Mesodermal cell (in vitro differentiated cells): ENCODE measurements around the gene CLBA1.

ENCODE experiments used
- H3K27ac ChIP-seq: 2 replicates; pipeline ENCODE4 v1.7.0; 2013; ENCODE audit warnings: mild to moderate bottlenecking, low read depth, low read length, moderate library complexity; ENCODE audit not compliant: severe bottlenecking
- H3K36me3 ChIP-seq: 2 replicates; pipeline ENCODE4 v1.7.1; 2013; ENCODE audit warnings: mild to moderate bottlenecking, low read length, moderate library complexity; ENCODE audit not compliant: control insufficient read depth, insufficient read depth
- H3K4me1 ChIP-seq: one replicate; pipeline ENCODE4 v1.7.1; 2013; ENCODE audit warnings: mild to moderate bottlenecking, low read length; ENCODE audit not compliant: insufficient read depth, control insufficient read depth, poor library complexity, severe bottlenecking
- H3K4me3 ChIP-seq: 2 replicates; pipeline ENCODE4 v1.7.0; 2013; ENCODE audit warnings: low read length, control low read depth, mild to moderate bottlenecking; ENCODE audit not compliant: insufficient read depth, poor library complexity, severe bottlenecking; ENCODE audit errors: extremely low read depth
- H3K9me3 ChIP-seq: 2 replicates; pipeline ENCODE4 v1.7.1; 2013; ENCODE audit warnings: mild to moderate bottlenecking, low read length, moderate library complexity; ENCODE audit not compliant: control insufficient read depth
- WGBS, 2 experiments: methylation state at CpG; one replicate each; pipeline ENCODE4 v1.1.5; 2013; ENCODE audit warnings: missing lambda C conversion rate in 2 of 2; ENCODE audit not compliant: insufficient coverage in 2 of 2; 5-methylcytosine and 5-hydroxymethylcytosine counted together

CLBA1 gene

DNA sequence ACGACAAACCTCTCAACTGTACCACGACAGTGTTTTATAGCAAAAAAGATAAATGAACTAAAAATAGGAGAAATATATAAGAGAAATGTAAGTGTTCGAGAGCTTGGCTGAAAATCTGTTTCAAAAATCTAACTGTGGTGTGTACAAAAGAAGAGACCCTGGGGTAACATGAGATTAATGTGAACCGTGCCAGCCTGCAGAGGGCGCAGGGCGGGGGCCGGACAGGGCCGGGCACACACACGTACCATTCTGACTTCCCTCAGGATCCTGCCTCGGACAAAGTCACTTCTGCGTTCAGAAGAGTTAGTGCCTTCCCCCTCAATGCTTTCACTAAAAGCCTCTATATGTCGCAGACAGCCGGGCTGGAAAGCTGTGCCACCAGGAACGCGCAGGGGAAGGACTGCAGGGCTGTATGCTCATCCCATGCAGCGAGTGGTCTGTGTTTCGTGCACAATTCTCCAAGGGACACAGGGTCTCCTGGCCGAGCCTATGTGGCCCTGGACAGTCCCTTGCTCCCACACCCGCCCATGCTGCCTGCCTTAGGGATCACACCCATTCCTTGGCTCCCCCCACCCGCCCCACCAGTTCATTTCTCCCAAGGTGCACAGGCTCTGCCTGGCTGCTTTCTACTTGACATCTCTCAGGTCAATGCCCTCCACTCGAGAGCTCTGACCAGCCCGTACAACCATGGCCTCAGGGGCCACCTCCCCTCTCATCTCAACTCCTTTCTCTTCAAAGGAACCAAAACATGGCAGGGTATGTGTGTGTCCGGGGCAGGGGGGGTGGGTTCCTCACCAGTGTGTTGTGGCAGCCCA, 26.8 kb downstream of the CLBA1 start:
- Histone ChIP-seq H3K4me3 (no peak overlapping the region), H3K9me3 (no peaks in the 10 kb centered on the region), H3K27ac (no peak overlapping the region), H3K36me3 (peaks cover 83% of the 10 kb centered on the region), H3K4me1 (peaks cover 16% of the 10 kb centered on the region)
- WGBS, 2 experiments, result 94 to 96% methylated on average over 14 to 19 of the region's 23 CpGs

DNA sequence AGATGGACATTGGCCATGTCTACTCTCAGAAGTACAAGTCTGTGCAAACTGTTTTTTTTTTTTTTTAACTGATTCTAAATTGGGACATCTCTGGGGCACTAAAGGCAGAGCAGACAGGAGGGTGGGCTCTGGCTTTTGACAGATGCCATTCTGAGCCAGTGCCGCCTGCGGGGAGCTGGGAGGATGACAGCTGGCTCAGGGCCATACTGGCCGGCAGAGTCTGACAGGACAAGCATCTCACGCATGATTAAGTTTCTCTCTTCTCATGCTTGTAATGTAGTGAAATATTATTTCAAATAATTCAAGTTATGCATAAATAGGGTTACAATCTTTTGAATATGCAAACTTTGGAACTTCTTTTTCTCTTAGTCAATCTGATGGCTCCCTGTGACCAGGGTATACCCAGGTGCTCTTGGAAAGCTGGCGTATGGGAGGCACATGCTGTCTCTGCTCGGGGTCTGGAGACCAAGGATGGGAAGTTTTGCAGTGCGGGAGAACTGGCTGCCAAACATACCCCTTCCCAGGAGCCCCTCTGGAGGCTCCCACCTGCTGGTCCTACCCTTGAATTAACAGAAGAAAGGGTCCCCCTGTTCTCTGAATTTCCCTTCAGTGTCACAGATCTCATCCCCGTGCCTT, 27.7 kb downstream of the CLBA1 start:
- Histone ChIP-seq H3K4me1 (peaks cover 23% of the 10 kb centered on the region), H3K27ac (no peak overlapping the region), H3K36me3 (peaks cover 82% of the 10 kb centered on the region), H3K4me3 (no peak overlapping the region), H3K9me3 (no peaks in the 10 kb centered on the region)
- WGBS, 2 experiments, result 80 to 92% methylated on average over 5 to 6 of the region's 8 CpGs

DNA sequence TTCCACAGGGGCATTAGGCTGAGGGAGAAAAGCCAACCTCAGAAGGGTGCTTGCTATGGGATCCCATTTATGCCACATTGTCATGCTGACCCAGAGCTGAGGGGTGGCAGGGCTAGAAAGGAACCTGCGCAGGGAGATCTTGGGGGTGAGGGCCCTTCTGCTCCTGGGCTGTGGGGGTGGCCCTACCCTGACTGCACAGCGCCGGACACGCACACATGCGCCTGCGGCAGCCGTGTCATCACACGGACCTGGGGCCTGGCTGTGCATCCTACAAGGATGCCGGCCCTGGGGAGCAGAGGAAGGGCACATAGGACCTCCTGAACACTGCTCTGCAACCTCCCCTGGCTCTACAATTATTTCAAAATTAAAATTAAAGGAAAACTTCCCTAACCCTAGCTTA, 28.4 kb downstream of the CLBA1 start:
- WGBS, 2 experiments, result 96 to 98% methylated on average over 9 of the region's 9 CpGs
- Histone ChIP-seq H3K27ac (no peak overlapping the region), H3K4me3 (no peak overlapping the region), H3K4me1 (peaks cover 30% of the 10 kb centered on the region), H3K9me3 (no peaks in the 10 kb centered on the region), H3K36me3 (peaks cover 81% of the 10 kb centered on the region)

DNA sequence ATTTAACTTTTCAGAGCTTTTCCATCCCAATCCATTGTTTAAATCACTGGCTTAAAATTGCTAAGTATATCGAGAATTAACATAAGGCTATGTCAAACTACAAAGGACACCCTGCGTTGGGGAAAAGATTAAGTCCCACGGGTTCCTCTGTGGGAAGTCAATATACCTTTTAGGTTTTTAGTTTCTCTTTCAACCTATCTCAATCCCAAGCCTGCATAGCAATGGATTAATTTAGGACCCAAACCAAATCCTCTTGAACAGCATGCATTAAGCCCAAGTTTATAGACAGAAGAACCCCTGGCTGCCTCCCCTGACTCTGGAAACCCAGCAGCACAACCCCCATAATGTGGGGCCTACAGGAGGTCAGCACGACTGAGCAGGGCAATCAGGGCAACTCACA, 29.0 kb downstream of the CLBA1 start:
- WGBS, 2 experiments, result 81 to 83% methylated on average over 3 to 4 of the region's 4 CpGs

DNA sequence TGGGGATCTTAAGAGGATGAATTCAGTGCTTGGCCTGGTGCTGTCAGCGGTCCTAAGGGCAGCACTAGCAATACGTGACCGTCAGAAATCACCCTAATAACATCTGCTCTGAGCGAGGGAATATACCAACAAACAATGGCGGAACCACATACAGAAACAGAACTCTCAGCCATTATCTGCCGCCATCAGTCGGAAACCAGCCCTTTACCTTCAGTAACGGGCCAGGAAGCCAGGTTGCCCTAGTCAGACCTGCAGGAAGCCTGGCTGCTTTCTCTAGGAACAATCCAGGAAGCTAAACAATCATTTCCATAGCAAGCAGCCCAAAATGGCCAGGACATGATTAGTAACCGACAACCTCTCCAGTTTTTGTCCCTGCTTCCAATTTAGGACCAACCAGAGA, 29.7 kb downstream of the CLBA1 start:
- peaks cover 73% of the 10 kb centered on the region for H3K36me3 ChIP-seq

More for the DNA sequence above, 29.0 kb downstream of the CLBA1 start:
- Histone ChIP-seq H3K27ac (no peak overlapping the region), H3K4me3 (no peak overlapping the region), H3K36me3 (peaks cover 79% of the 10 kb centered on the region), H3K9me3 (no peaks in the 10 kb centered on the region), H3K4me1 (peaks cover 34% of the 10 kb centered on the region)

DNA sequence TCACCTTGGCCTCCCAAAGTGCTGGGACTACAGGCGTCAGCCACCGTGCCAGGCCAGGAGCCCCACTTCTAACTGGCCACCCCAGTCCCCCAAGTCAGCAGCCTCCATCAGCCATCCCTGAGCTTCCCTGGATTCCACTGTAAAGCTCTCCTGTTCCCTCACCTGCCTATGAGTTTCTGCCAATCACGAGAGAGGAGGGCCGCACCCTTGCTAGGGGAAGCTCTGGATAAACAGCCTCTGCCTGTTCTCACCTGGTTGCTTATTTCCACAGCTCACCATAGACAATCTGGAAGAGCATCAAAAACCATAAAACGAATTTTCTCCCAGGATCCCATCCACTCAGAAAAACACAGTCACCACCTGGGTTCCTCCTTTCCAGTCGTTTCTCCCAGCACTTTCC, 30.3 kb downstream of the CLBA1 start:
- 96 to 97% methylated on average over 5 of the region's 6 CpGs for WGBS, 2 experiments
- H3K4me1 ChIP-seq, result peaks cover 34% of the 10 kb centered on the region
- H3K27ac ChIP-seq, result no peak overlapping the region
- no peak overlapping the region for H3K4me3 ChIP-seq
- no peaks in the 10 kb centered on the region for H3K9me3 ChIP-seq
- peaks cover 66% of the 10 kb centered on the region for H3K36me3 ChIP-seq

More for the DNA sequence above, 29.7 kb downstream of the CLBA1 start:
- H3K27ac ChIP-seq, result no peak overlapping the region
- peaks cover 34% of the 10 kb centered on the region for H3K4me1 ChIP-seq
- no peak overlapping the region for H3K4me3 ChIP-seq
- H3K9me3 ChIP-seq, result no peaks in the 10 kb centered on the region
- WGBS, 2 experiments, result 87 to 97% methylated on average over 6 to 8 of the region's 9 CpGs

DNA sequence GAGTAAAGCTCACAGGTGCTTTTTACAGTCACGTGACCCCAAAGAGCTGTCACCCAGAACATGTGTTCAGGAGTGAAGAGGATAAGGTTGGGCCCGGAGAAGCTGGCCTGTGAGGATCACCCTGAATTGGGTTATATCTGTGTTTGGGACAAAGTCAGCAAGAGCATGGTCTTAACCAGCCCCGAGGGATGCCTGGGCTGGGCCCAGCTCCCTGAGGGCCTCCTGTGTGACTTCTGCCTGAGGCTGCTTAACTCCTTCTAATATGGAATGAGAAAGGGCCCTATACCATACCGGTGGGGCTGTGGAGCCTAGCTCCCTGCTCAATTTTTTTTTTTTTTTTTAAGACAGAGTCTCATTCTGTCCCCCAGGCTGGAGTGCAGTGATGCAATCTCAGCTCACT, 32.8 kb downstream of the CLBA1 start:
- Histone ChIP-seq H3K4me1 (peaks cover 39% of the 10 kb centered on the region), H3K27ac (no peak overlapping the region), H3K36me3 (peaks cover 42% of the 10 kb centered on the region), H3K4me3 (no peak overlapping the region), H3K9me3 (no peaks in the 10 kb centered on the region)
- WGBS, 2 experiments, result 90 to 100% methylated on average over 2 to 3 of the region's 4 CpGs

DNA sequence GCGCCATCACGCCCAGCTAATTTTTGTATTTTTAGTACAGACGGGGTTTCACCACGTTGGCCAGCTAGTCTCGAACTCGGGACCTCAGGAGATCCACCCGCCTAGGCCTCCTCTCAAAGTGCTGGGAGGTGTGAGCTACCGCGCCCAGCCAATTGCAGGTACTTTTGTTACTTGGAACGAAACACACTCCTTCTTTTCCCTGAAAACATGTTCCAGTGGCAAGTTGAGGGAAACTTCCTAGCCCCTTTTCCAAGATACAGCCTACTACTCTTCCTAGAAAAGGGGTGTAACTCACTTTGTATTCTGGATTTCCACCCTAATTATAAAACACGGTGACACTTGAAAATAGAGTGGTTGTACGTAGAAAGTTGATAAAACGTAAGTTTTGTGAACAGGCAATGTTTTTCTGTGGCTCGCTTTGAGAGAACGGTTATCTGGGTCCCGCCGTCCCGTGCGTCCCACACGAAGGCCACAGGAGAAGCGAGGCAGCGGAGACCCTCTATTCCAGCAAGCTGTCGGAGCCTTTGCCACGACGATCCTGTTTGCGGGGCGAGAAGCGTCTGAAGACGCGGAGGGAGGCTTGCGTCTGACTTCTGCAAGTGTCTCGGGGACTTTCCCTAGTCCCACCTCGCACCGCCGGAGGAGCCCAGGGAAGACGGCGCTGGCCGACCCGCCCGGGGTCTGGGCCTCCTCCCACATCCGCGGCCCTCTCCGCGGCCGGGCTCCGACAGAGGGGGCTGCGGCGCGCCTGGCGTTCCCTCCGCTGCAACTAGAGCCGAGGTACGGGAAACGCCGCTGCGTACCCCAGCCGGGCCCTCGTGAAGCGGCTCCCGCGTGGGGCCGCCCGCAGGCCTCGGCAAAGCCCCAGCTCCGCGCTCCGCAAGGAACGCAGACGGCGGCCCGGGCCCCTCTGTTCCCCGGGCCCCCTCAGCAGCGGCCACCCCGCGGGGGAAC, 34.5 kb downstream of the CLBA1 start:
- Histone ChIP-seq H3K9me3 (no peaks in the 10 kb centered on the region), H3K4me3 (peak overlapping the region; percentile 76), H3K27ac (peak overlapping the region; percentile 83), H3K36me3 (peaks cover 33% of the 10 kb centered on the region), H3K4me1 (peaks cover 53% of the 10 kb centered on the region)
- 3 to 5% methylated on average over 64 to 70 of the region's 75 CpGs for WGBS, 2 experiments

DNA sequence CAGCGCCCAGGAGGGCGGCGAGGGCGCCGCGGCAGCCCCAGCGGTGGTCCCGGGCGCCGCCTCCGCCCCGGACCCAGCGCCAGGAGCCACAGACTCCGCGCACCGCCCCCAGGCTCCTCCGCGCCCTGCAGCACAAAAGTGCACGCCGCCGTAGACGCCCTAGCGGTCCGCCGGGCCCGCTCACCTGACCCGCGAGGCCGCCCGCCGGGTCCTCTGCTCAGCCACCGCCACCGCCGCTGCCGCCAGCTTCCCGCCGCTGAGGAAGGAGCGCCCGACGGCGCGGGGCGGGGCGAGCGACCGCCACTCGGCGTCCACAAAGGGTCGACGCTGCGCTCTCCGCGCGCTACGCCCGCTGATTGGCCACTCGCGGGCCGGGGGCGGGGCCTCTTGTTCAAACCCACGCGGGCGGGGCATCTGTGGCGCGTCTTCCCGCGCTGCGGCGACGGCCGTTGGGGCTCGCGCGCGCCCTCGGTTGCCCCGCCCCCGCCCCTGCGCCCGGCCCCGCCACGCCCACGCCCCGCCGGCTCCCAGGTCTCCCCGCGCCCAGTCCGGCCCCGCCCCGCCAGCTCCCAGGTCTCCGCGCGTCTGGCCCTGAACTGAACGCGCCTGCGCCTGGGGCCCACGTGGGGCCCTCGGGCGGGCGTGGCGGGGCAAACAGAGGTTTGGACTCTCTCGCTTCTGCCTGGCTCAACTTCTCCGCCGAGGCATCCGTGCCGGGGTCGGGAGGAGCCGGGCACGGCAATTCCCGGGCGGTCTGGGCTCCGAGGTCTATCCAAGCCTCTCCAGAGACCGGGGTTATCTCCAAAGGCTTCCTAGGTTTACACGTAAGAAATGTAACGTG, 35.4 kb downstream of the CLBA1 start, which contains the start of gene CDCA4:
CDCA4 (minus strand) TSS at position 269 of the 841 bp plus-strand sequence. CDS start 9,154 bp downstream, outside the sequence.
- peaks cover 29% of the 10 kb centered on the region for H3K36me3 ChIP-seq
- H3K27ac ChIP-seq, result peak within 1 kb of the TSS; percentile 83
- WGBS, 2 experiments, result 0 to 1% methylated on average over 61 to 83 of the region's 115 CpGs
- peaks cover 48% of the 10 kb centered on the region for H3K4me1 ChIP-seq
- no peaks in the 10 kb centered on the region for H3K9me3 ChIP-seq
- peak within 1 kb of the TSS; percentile 76 for H3K4me3 ChIP-seq
